ENCODE measurements around the gene DSTYK. TPM values are rescaled to one million over a fixed set of nuclear protein-coding genes. Genes with fewer than 3 reads are reported as not detected.
A peak's percentile ranks its signal among the peaks of the same experiment; 100 is the strongest.

Gene DSTYK
- total RNA-seq, 5 donors from 2014 or later (not counting 1 experiment from before 2014, with no cell fraction given), result 13.8 to 15.7 (median 14.7) TPM

DNA sequence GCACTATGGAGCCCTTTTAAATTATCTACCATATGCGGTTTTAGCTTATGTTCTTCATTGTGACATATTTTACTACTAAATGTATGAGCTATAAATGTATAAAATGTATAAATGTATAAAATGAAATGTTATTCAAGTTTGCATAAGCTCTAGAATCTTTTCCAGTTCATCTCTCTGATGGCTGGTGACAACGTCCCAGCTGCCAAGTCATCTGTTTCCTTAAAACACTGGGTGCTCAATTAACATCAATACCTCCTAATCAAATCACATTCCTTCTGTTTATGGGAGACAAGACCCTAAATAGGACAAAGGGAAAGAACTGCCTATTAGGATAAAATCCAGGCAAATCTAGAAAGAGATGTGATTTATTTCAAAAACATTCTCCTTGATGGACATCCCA is 22.9 kb downstream of the DSTYK start:
- WGBS (ENCODE audit: insufficient coverage), result no CpG with 5 or more reads among the region's 2 CpGs
- ChIA-PET CTCF (no interaction called here), POLR2A (no interaction called here)
- Histone ChIP-seq H3K9me3 (no peaks in the 10 kb centered on the region), H3K4me1 (ENCODE audit: control insufficient read depth in 1 of 2, extremely low read depth in 1 of 2, insufficient read depth in 2 of 2, low read length in 2 of 2) (peaks cover 6 to 15% of the 10 kb centered on the region in 2 experiments), H3K36me3 (ENCODE audit: control insufficient read depth in 2 of 2, extremely low read depth in 1 of 2, insufficient read depth in 1 of 2, low read length in 1 of 2) (peaks cover 3 to 15% of the 10 kb centered on the region in 2 donors), H3K27me3 (replicated peaks in 1 of 2; ENCODE audit: control insufficient read depth in 2 of 2, extremely low read depth in 1 of 2, insufficient read depth in 2 of 2, low read length in 1 of 2) (no peaks in the 10 kb centered on the region), H3K4me3 (ENCODE audit: control insufficient read depth in 1 of 2, extremely low read depth in 1 of 2, low read length in 1 of 2) (no peak overlapping the region), H3K27ac (ENCODE audit: low read length) (no peak overlapping the region)
- ATAC-seq (replicated peaks in 1 of 4), result no peak
- peaks cover 38% of the 10 kb centered on the region for H3K36me3 Mint-ChIP-seq
- H3K4me1 Mint-ChIP-seq, result peaks cover 74 to 83% (median 80%) of the 10 kb centered on the region in 3 donors
- no peaks in the 10 kb centered on the region for H3K9me3 Mint-ChIP-seq
- no peak overlapping the region for H3K4me3 Mint-ChIP-seq
- no peak overlapping the region for H3K27ac Mint-ChIP-seq
- no peaks in the 10 kb centered on the region for H3K27me3 Mint-ChIP-seq
- DNase-seq, result no peak

DNA sequence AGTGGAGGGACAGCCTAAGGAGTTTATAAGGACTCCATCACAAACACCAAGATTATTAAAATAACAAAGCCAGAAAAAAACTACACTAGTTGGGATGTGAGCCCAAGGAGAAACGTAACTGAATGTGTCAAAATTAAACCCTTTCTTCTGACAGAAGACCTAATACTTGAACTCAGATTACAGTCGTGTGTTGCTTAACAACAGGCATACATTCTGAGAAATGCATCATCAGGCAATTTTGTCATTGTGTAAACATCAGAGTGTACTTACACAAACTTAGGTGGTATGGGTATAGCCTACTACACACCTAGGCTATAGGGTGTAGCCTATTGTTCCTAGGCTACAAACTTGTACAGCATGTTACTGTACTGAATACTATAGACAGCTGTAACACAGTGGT is 23.4 kb downstream of the DSTYK start:
- Mint-ChIP-seq H3K27ac (no peak overlapping the region), H3K9me3 (no peaks in the 10 kb centered on the region), H3K27me3 (no peaks in the 10 kb centered on the region), H3K4me3 (no peak overlapping the region), H3K4me1 (peaks cover 75 to 83% (median 80%) of the 10 kb centered on the region in 3 donors), H3K36me3 (peaks cover 38% of the 10 kb centered on the region)
- CTCF ChIA-PET, result no interaction called here
- Histone ChIP-seq H3K9me3 (no peaks in the 10 kb centered on the region), H3K4me1 (ENCODE audit: control insufficient read depth in 1 of 2, extremely low read depth in 1 of 2, insufficient read depth in 2 of 2, low read length in 2 of 2) (peaks cover 7 to 17% of the 10 kb centered on the region in 2 experiments), H3K27me3 (replicated peaks in 1 of 2; ENCODE audit: control insufficient read depth in 2 of 2, extremely low read depth in 1 of 2, insufficient read depth in 2 of 2, low read length in 1 of 2) (no peaks in the 10 kb centered on the region), H3K4me3 (ENCODE audit: control insufficient read depth in 1 of 2, extremely low read depth in 1 of 2, low read length in 1 of 2) (no peak overlapping the region), H3K27ac (ENCODE audit: low read length) (no peak overlapping the region), H3K36me3 (ENCODE audit: control insufficient read depth in 2 of 2, extremely low read depth in 1 of 2, insufficient read depth in 1 of 2, low read length in 1 of 2) (peaks cover 3 to 15% of the 10 kb centered on the region in 2 donors)
- POLR2A ChIA-PET, result no interaction called here
- ATAC-seq (replicated peaks in 1 of 4), result no peak
- WGBS (ENCODE audit: insufficient coverage), result 100% methylated on average over 1 of the region's 2 CpGs
- DNase-seq, result no peak

DNA sequence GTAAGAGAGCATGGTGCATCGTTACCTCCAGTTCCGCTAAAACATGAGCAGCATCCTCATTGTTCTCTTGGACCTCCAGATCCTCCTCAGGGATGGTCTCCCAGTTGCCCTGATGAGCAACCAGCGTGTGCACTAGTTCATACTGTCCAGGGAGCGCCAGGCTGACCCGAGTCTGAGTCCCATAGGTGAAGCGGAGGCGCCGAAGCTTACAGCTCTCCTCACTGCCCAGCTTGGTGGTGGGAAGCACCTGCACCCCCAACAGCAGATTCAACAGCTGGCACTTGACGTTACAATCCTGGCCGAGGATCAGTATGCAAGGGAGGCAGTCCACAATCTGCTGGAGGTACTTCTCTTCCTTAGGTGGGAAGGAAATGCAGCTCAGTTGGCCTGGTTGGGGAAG is 24.1 kb downstream of the DSTYK start:
- no peak overlapping the region for H3K4me3 Mint-ChIP-seq
- no peak overlapping the region for H3K27ac Mint-ChIP-seq
- POLR2A ChIA-PET, result no interaction called here

DNA sequence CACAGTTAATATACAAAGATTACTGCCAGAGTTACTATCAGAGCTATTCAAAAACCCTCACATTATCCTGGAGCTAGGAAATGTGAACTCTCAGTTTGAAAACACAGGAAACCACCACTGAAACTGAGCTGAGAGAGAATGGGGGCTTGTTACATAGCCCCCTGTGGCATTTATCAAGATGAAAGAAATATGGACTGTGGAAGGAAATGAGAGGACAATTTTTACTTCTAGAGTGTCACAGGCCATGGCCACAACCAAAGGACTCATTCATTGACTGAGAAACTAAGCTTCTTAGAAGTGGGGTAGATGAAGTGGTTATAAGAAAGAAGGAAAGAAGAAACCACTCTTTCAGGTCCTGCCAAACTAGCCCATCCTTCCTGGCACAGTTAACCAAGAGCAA is 25.3 kb downstream of the DSTYK start:
- POLR2A ChIA-PET, result no interaction called here
- Histone ChIP-seq H3K27ac (ENCODE audit: low read length) (no peak overlapping the region), H3K4me1 (ENCODE audit: control insufficient read depth in 1 of 2, extremely low read depth in 1 of 2, insufficient read depth in 2 of 2, low read length in 2 of 2) (peaks cover 7 to 17% of the 10 kb centered on the region in 2 experiments), H3K36me3 (ENCODE audit: control insufficient read depth in 2 of 2, extremely low read depth in 1 of 2, insufficient read depth in 1 of 2, low read length in 1 of 2) (peaks cover 3 to 19% of the 10 kb centered on the region in 2 donors), H3K9me3 (no peaks in the 10 kb centered on the region), H3K4me3 (ENCODE audit: control insufficient read depth in 1 of 2, extremely low read depth in 1 of 2, low read length in 1 of 2) (no peak overlapping the region), H3K27me3 (replicated peaks in 1 of 2; ENCODE audit: control insufficient read depth in 2 of 2, extremely low read depth in 1 of 2, insufficient read depth in 2 of 2, low read length in 1 of 2) (no peaks in the 10 kb centered on the region)
- H3K27ac Mint-ChIP-seq, result no peak overlapping the region
- no peak overlapping the region for H3K4me3 Mint-ChIP-seq
- H3K9me3 Mint-ChIP-seq, result no peaks in the 10 kb centered on the region
- ATAC-seq (replicated peaks in 1 of 4) (no peak), DNase-seq (no peak)
- H3K36me3 Mint-ChIP-seq, result peaks cover 42% of the 10 kb centered on the region
- H3K27me3 Mint-ChIP-seq, result no peaks in the 10 kb centered on the region
- H3K4me1 Mint-ChIP-seq, result peaks cover 68 to 73% (median 69%) of the 10 kb centered on the region in 3 donors
- CTCF ChIA-PET, result interaction anchor here (0.6 kb wide), 2 partner anchors 463 to 605 kb away, joined by 3 read pairs; no protein-coding TSS in a partner anchor

More for the DNA sequence above, 24.1 kb downstream of the DSTYK start:
- H3K27ac ChIP-seq (ENCODE audit: low read length), result no peak overlapping the region
- peaks cover 7 to 17% of the 10 kb centered on the region in 2 experiments for H3K4me1 ChIP-seq (ENCODE audit: control insufficient read depth in 1 of 2, extremely low read depth in 1 of 2, insufficient read depth in 2 of 2, low read length in 2 of 2)
- no peak for ATAC-seq (replicated peaks in 1 of 4)
- Mint-ChIP-seq H3K36me3 (peaks cover 42% of the 10 kb centered on the region), H3K27me3 (no peaks in the 10 kb centered on the region), H3K9me3 (no peaks in the 10 kb centered on the region), H3K4me1 (peaks cover 75 to 85% (median 76%) of the 10 kb centered on the region in 3 donors)
- H3K9me3 ChIP-seq, result no peaks in the 10 kb centered on the region
- H3K36me3 ChIP-seq (ENCODE audit: control insufficient read depth in 2 of 2, extremely low read depth in 1 of 2, insufficient read depth in 1 of 2, low read length in 1 of 2), result peaks cover 3 to 17% of the 10 kb centered on the region in 2 donors
- DNase-seq, result no peak
- WGBS (ENCODE audit: insufficient coverage), result 95% methylated on average over 8 of the region's 10 CpGs
- no peak overlapping the region for H3K4me3 ChIP-seq (ENCODE audit: control insufficient read depth in 1 of 2, extremely low read depth in 1 of 2, low read length in 1 of 2)
- CTCF ChIA-PET, result no interaction called here
- H3K27me3 ChIP-seq (replicated peaks in 1 of 2; ENCODE audit: control insufficient read depth in 2 of 2, extremely low read depth in 1 of 2, insufficient read depth in 2 of 2, low read length in 1 of 2), result no peaks in the 10 kb centered on the region

DNA sequence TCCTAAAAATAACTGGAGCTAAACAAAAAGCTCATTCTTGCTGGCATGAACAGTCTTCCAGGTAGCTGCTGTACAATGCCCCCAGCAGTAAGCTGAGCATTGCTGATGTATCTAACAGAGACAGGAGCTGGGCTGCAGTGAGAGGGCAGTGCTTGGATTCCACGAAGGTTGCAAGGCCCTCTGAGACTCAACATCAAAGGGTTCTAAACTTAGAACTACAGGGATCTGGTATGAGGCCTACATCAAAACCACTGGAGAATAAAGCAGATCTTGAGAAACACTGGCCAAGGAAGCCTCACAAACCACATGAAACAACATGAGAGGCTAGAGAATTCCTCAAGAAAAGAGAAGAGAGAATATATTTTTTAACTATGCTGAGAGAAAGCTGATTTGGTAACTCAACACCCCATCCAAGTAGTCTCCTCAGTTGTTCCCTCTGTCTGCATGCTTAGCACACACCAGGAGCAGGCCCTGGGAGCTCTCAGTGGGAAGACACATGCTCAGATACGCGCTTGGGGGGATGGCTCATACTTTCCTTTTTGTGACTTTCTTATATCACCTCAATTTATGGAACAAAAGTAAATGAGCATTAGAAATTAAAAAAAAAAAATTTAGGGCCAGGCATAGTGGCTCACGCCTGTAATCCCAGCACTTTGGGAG is 27.7 kb downstream of the DSTYK start:
- peaks cover 3 to 24% of the 10 kb centered on the region in 2 donors for H3K36me3 ChIP-seq (ENCODE audit: control insufficient read depth in 2 of 2, extremely low read depth in 1 of 2, insufficient read depth in 1 of 2, low read length in 1 of 2)
- no peaks in the 10 kb centered on the region for H3K9me3 Mint-ChIP-seq
- no peak overlapping the region for H3K4me3 ChIP-seq (ENCODE audit: control insufficient read depth in 1 of 2, extremely low read depth in 1 of 2, low read length in 1 of 2)
- DNase-seq (no peak), ATAC-seq (replicated peaks in 1 of 4) (peak in 1 of 4 experiments; percentile 22)
- H3K9me3 ChIP-seq, result no peaks in the 10 kb centered on the region
- H3K27me3 Mint-ChIP-seq, result no peaks in the 10 kb centered on the region
- peak overlapping the region; percentile 5 to 24 for H3K27ac Mint-ChIP-seq
- POLR2A ChIA-PET, result no interaction called here
- CTCF ChIA-PET, result no interaction called here
- peaks cover 7 to 17% of the 10 kb centered on the region in 2 experiments for H3K4me1 ChIP-seq (ENCODE audit: control insufficient read depth in 1 of 2, extremely low read depth in 1 of 2, insufficient read depth in 2 of 2, low read length in 2 of 2)
- H3K27ac ChIP-seq (ENCODE audit: low read length), result no peak overlapping the region
- H3K36me3 Mint-ChIP-seq, result peaks cover 48% of the 10 kb centered on the region
- no peaks in the 10 kb centered on the region for H3K27me3 ChIP-seq (replicated peaks in 1 of 2; ENCODE audit: control insufficient read depth in 2 of 2, extremely low read depth in 1 of 2, insufficient read depth in 2 of 2, low read length in 1 of 2)
- peak overlapping the region in 1 of 3 donors; percentile 40 for H3K4me3 Mint-ChIP-seq
- 0% methylated on average over 1 of the region's 4 CpGs for WGBS (ENCODE audit: insufficient coverage)
- peaks cover 48 to 50% (median 49%) of the 10 kb centered on the region in 3 donors for H3K4me1 Mint-ChIP-seq

DNA sequence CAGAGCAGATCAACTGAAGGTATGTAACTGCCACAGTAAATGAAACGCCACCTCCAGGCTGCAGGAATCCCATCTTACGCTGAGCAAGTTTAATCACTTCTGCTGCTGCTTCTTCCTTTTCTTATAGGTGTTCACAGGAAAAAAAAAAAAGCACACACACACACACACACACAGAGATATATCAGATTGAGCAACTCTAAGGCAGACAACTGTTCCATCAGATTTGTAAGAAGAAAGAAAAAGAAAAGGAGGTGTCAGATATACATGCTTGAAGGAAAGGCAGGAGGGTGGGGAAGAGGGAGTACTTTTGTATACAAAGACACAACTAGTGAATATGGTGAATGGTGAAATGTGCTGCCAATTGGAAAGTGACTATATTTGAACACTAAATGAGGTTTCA is 28.6 kb downstream of the DSTYK start:
- Histone ChIP-seq H3K27ac (ENCODE audit: low read length) (no peak overlapping the region), H3K4me1 (ENCODE audit: control insufficient read depth in 1 of 2, extremely low read depth in 1 of 2, insufficient read depth in 2 of 2, low read length in 2 of 2) (peaks cover 7 to 17% of the 10 kb centered on the region in 2 experiments), H3K9me3 (no peaks in the 10 kb centered on the region), H3K27me3 (replicated peaks in 1 of 2; ENCODE audit: control insufficient read depth in 2 of 2, extremely low read depth in 1 of 2, insufficient read depth in 2 of 2, low read length in 1 of 2) (no peaks in the 10 kb centered on the region), H3K36me3 (ENCODE audit: control insufficient read depth in 2 of 2, extremely low read depth in 1 of 2, insufficient read depth in 1 of 2, low read length in 1 of 2) (peaks cover 3 to 28% of the 10 kb centered on the region in 2 donors), H3K4me3 (ENCODE audit: control insufficient read depth in 1 of 2, extremely low read depth in 1 of 2, low read length in 1 of 2) (no peak overlapping the region)
- Mint-ChIP-seq H3K9me3 (no peaks in the 10 kb centered on the region), H3K4me1 (peaks cover 44 to 47% (median 46%) of the 10 kb centered on the region in 3 donors), H3K36me3 (peaks cover 53% of the 10 kb centered on the region), H3K27me3 (no peaks in the 10 kb centered on the region), H3K27ac (no peak overlapping the region), H3K4me3 (no peak overlapping the region)
- ATAC-seq (replicated peaks in 1 of 4), result no peak
- no peak for DNase-seq
- ChIA-PET POLR2A (no interaction called here), CTCF (no interaction called here)
- no CpG with 5 or more reads among the region's 2 CpGs for WGBS (ENCODE audit: insufficient coverage)
